MCF 10A (cell line): ENCODE data around the gene EMILIN1. TPM values are rescaled to one million over a fixed set of nuclear protein-coding genes. Genes with fewer than 3 reads are reported as not detected.

Experiments
- BruUV-seq: library from RNA; stranded (reverse); fragments of 400-500 nt; replicated peaks from 2 replicates; lab custom pipeline; 2021; lab: Mats Ljungman, UMichigan
- CTCF ChIA-PET: fragments of 300-600 bp; sonication (Branson Sonifier 250); formaldehyde crosslinking; extraction: SDS; loops from one replicate; lab custom pipeline; 2021; ENCODE audit warnings: antibody characterized with exemption, inconsistent platforms; lab: Yijun Ruan, JAX
- POLR2A ChIA-PET: fragments of 300-600, 350-650 bp; sonication (Branson Sonifier 250); formaldehyde crosslinking; extraction: SDS; loops from one replicate; lab custom pipeline; 2020; ENCODE audit warnings: antibody characterized with exemption, inconsistent platforms; lab: Yijun Ruan, JAX
- DNase-seq: peaks from one replicate; pipeline ENCODE4 v3.0.0-alpha.2; 2018; ENCODE audit not compliant: unreplicated experiment
- H3K27ac Mint-ChIP-seq: one replicate; pipeline ENCODE4 v1.8.0; 2022; ENCODE audit warnings: mild to moderate bottlenecking, low read depth, mixed read lengths; ENCODE audit not compliant: unreplicated experiment
- H3K27me3 Mint-ChIP-seq: one replicate; pipeline ENCODE4 v1.8.0; 2022; ENCODE audit warnings: mixed read lengths; ENCODE audit not compliant: insufficient read depth, unreplicated experiment
- H3K36me3 Mint-ChIP-seq: one replicate; pipeline ENCODE4 v1.8.0; 2022; ENCODE audit warnings: mild to moderate bottlenecking, moderate library complexity, mixed read lengths; ENCODE audit not compliant: insufficient read depth, unreplicated experiment
- H3K4me1 Mint-ChIP-seq: one replicate; pipeline ENCODE4 v1.8.0; 2022; ENCODE audit warnings: mixed read lengths; ENCODE audit not compliant: insufficient read depth, unreplicated experiment
- H3K4me3 Mint-ChIP-seq: one replicate; pipeline ENCODE4 v1.8.0; 2022; ENCODE audit warnings: mild to moderate bottlenecking, moderate library complexity, mixed read lengths; ENCODE audit not compliant: unreplicated experiment
- H3K9me3 Mint-ChIP-seq: one replicate; pipeline ENCODE4 v1.8.0; 2022; ENCODE audit warnings: mixed read lengths; ENCODE audit not compliant: unreplicated experiment
- CTCF ChIP-seq: fragments of 200-600 bp; IDR thresholded peaks from one replicate; pipeline ENCODE4 v1.8.0; 2022; ENCODE audit warnings: antibody characterized with exemption, mild to moderate bottlenecking; ENCODE audit not compliant: unreplicated experiment
- intact Hi-C: fragments of 100-400 bp; cut with micrococcal nuclease; formaldehyde crosslinking; loops from 2 replicates; pipeline ENCODE4 v1.14.1; 2022
- total RNA-seq: library from RNA; stranded (reverse); gene quantifications from 2 replicates; pipeline ENCODE4 v1.2.3, GENCODE V29; 2022

EMILIN1 gene
- total RNA-seq, 1 experiment from 2014 or later = 0.21 TPM

- Mint-ChIP-seq H3K4me1 (no peaks in the 10 kb centered on the region), H3K9me3 (no peaks in the 10 kb centered on the region), H3K27me3 (no peaks in the 10 kb centered on the region), H3K4me3 (no peak overlapping the region), H3K36me3 (no peaks in the 10 kb centered on the region), H3K27ac (no peak overlapping the region)
- TF ChIP-seq CTCF = no peak
- CTCF ChIA-PET = no interaction called here
- POLR2A ChIA-PET = interaction anchor here (0.9 kb wide), 1 partner anchor 190 kb away, joined by 3 read pairs; the partner anchor contains the start of gene TRIM54
- BruUV-seq = no TSS peak
- no peak for DNase-seq
- intact Hi-C loops = no loop called here
Measured at GRCh38 chr2:27092696-27093429, 14.4 kb downstream of the EMILIN1 start.

GRCh38 chr2:27093430-27094352 lies 15.3 kb downstream of the EMILIN1 start:
- H3K36me3 Mint-ChIP-seq = no peaks in the 10 kb centered on the region
- no peaks in the 10 kb centered on the region for H3K4me1 Mint-ChIP-seq
- no peak overlapping the region for H3K4me3 Mint-ChIP-seq
- H3K27me3 Mint-ChIP-seq = no peaks in the 10 kb centered on the region
- BruUV-seq = no TSS peak
- ChIA-PET POLR2A (interaction anchor here (0.9 kb wide), 1 partner anchor 189 kb away, joined by 3 read pairs; the partner anchor contains the start of gene TRIM54), CTCF (interaction anchor here (0.6 to 10.4 kb wide), 2 partner anchors 10 to 187 kb away, joined by 3 to 96 read pairs; partner anchors contain the start of gene TRIM54)
- TF ChIP-seq CTCF = no peak
- intact Hi-C loops = no loop called here
- DNase-seq = no peak
- no peak overlapping the region for H3K27ac Mint-ChIP-seq
- no peaks in the 10 kb centered on the region for H3K9me3 Mint-ChIP-seq

- Mint-ChIP-seq H3K9me3 (no peaks in the 10 kb centered on the region), H3K4me1 (no peaks in the 10 kb centered on the region), H3K4me3 (no peak overlapping the region), H3K27me3 (no peaks in the 10 kb centered on the region), H3K36me3 (no peaks in the 10 kb centered on the region), H3K27ac (no peak overlapping the region)
- BruUV-seq = no TSS peak
- no peak for TF ChIP-seq CTCF
- ChIA-PET POLR2A (interaction anchor here (0.7 to 1.7 kb wide), 2 partner anchors 117 to 528 kb away, joined by 4 to 5 read pairs; partner anchors contain the start of genes ATRAID and SLC5A6), CTCF (interaction anchor here (0.6 to 10.4 kb wide), 2 partner anchors 10 to 186 kb away, joined by 3 to 96 read pairs; partner anchors contain the start of gene TRIM54)
- no peak for DNase-seq
- intact Hi-C loops = no loop called here
Measured at GRCh38 chr2:27094353-27094984, 16.1 kb downstream of the EMILIN1 start.
